Neural cell (in vitro differentiated cells): ENCODE data around the gene UPK1B.

Experiments
- CTCF ChIP-seq: fragments of 450-650 bp; IDR thresholded peaks from 2 replicates; pipeline ENCODE4 v1.5.1; 2014; ENCODE audit warnings: antibody characterized with exemption, mild to moderate bottlenecking, moderate library complexity; ENCODE audit not compliant: poor library complexity, severe bottlenecking
- EP300 ChIP-seq: fragments of 450-650 bp; conservative IDR thresholded peaks from 2 replicates; pipeline ENCODE4 v1.6.1; 2014; ENCODE audit warnings: antibody characterized with exemption, mild to moderate bottlenecking, moderate library complexity; ENCODE audit not compliant: poor library complexity, severe bottlenecking
- POLR2AphosphoS5 ChIP-seq: IDR thresholded peaks from 2 replicates; pipeline ENCODE4 v1.6.1; 2012
- RAD21 ChIP-seq: fragments of 450-650 bp; conservative IDR thresholded peaks from 2 replicates; pipeline ENCODE4 v1.6.1; 2014; ENCODE audit warnings: antibody characterized with exemption, mild to moderate bottlenecking, moderate library complexity
- SMC3 ChIP-seq: fragments of 450-650 bp; conservative IDR thresholded peaks from 2 replicates; pipeline ENCODE4 v1.6.1; 2014; ENCODE audit warnings: antibody characterized with exemption, mild to moderate bottlenecking, moderate library complexity; ENCODE audit not compliant: poor library complexity

DNA sequence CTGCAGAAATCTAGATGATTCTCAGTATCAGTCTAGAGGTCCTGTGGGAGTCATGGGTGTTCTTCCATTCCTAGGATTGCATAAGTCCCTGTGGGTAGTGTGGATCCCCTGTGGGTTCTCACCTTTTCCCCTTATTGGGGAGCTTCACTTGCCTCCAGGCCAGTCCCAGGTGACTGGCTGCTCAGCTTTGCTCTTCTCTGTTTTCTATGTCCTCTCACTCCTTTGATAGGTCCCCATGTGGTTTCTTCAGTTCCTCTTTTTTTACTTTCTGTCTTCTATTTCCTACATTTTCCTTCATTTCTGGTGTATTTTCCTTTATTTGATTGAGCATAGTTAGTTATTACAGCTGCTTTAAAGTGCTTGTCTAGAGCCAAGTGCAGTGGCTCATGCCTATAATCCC lies 16.5 kb upstream of the UPK1B start:
- no peak for TF ChIP-seq CTCF
- no peak for TF ChIP-seq EP300
- TF ChIP-seq RAD21: no peak
- TF ChIP-seq SMC3: no peak
- no peak for TF ChIP-seq POLR2AphosphoS5
